ENCODE data around the gene YLPM1. TPM values are rescaled to one million over a fixed set of nuclear protein-coding genes. Genes with fewer than 3 reads are reported as not detected.

Gene YLPM1
- total and polyA plus RNA-seq, 2 donors (not counting 1 experiment from before 2014, with no cell fraction given): 22.4 to 116 TPM

- CTCF ChIA-PET: interaction anchor here (1.0 to 3.2 kb wide), 3 partner anchors 9 to 192 kb away, joined by 3 to 34 read pairs (median 6); no protein-coding TSS in a partner anchor
Observed at GRCh38 chr14:74801396-74801795, 38.3 kb downstream of the YLPM1 start.

More at GRCh38 chr14:74801396-74801795, 38.3 kb downstream of the YLPM1 start:
- no CpG with 5 or more reads among the region's 3 CpGs for WGBS (ENCODE audit: insufficient coverage)
- POLR2A ChIA-PET: no interaction called here
- Histone ChIP-seq H3K4me2 (replicated peaks; ENCODE audit: low read depth, low read length, poor library complexity, severe bottlenecking) (no peak overlapping the region), H3K27me3 (replicated peaks in 1 of 4; ENCODE audit: control extremely low read depth in 1 of 4, control insufficient read depth in 3 of 4, insufficient read depth in 4 of 4, low read length in 3 of 4) (no peaks in the 10 kb centered on the region), H3K9ac (ENCODE audit: low read length) (no peak overlapping the region), H2AFZ (ENCODE audit: insufficient read depth, low read depth, low read length, poor library complexity, severe bottlenecking) (no peak overlapping the region), H3K4me3 (ENCODE audit: control extremely low read depth in 1 of 5, extremely low read depth in 1 of 5, insufficient read depth in 1 of 5, low read depth in 2 of 5, low read length in 4 of 5) (no peak overlapping the region), H4K20me1 (ENCODE audit: control insufficient read depth, insufficient read depth, low read length, poor library complexity, severe bottlenecking) (no peaks in the 10 kb centered on the region), H3K79me2 (ENCODE audit: control insufficient read depth, insufficient read depth, low read length) (peaks cover 36% of the 10 kb centered on the region), H3K9me3 (ENCODE audit: control extremely low read depth in 1 of 3, control insufficient read depth in 2 of 3, insufficient read depth in 1 of 3, low read length in 2 of 3) (no peaks in the 10 kb centered on the region), H3K27ac (ENCODE audit: low read length in 2 of 2) (no peak overlapping the region), H3K36me3 (replicated peaks in 1 of 2; ENCODE audit: control extremely low read depth in 1 of 2, control insufficient read depth in 1 of 2, extremely low read depth in 1 of 2, insufficient read depth in 2 of 2, low read length in 1 of 2) (peaks cover 14 to 66% of the 10 kb centered on the region in 2 experiments), H3K4me1 (ENCODE audit: control insufficient read depth in 2 of 2, insufficient read depth in 2 of 2, low read length in 2 of 2) (no peaks in the 10 kb centered on the region)
- Mint-ChIP-seq H3K4me1 (no peaks in the 10 kb centered on the region), H3K4me3 (no peak overlapping the region), H3K27me3 (no peaks in the 10 kb centered on the region), H3K9me3 (ENCODE audit: insufficient read depth) (no peaks in the 10 kb centered on the region), H3K27ac (no peak overlapping the region)
- DNase-seq (no peak), ATAC-seq (ENCODE audit: low read depth) (no peak)
- intact Hi-C loops (cut with micrococcal nuclease): no loop called here
- TF ChIP-seq EZH2 (IDR thresholded peaks at IDR 0.05; ENCODE audit: borderline replicate concordance, insufficient read depth, low read depth, low read length, poor library complexity, severe bottlenecking) (no peak), CTCF (IDR thresholded peaks at IDR 0.05) (no peak)

Measured in B cell (primary cell).